ENCODE data around the gene NDUFAF3. TPM values are rescaled to one million over a fixed set of nuclear protein-coding genes. Genes with fewer than 3 reads are reported as not detected.

Gene NDUFAF3
- total RNA-seq, 4 donors from 2014 or later = 8.8 to 96.6 (median 30.3) TPM

- Histone ChIP-seq H3K4me3 (no peak overlapping the region), H3K4me1 (peaks cover 5% of the 10 kb centered on the region in 2 donors), H3K27ac (no peak overlapping the region), H3K36me3 (no peaks in the 10 kb centered on the region), H3K9me3 (no peaks in the 10 kb centered on the region), H3K27me3 (no peaks in the 10 kb centered on the region)
- no peak for DNase-seq
- TF ChIP-seq POLR2A (IDR thresholded peaks at IDR 0.05) = no peak
- no peak for TF ChIP-seq CTCF (IDR thresholded peaks at IDR 0.05)
- intact Hi-C loops (cut with DNase I; ENCODE audit: low total_unique reads) = no loop called here
These were observed 5.7 kb downstream of the NDUFAF3 start for GRCh38 chr3:49027634-49028033.

GRCh38 chr3:49028298-49028672 is 6.4 kb downstream of the NDUFAF3 start:
- Histone ChIP-seq H3K36me3 (no peaks in the 10 kb centered on the region), H3K4me1 (peaks cover 5% of the 10 kb centered on the region in 2 donors), H3K27me3 (no peaks in the 10 kb centered on the region), H3K4me3 (peak overlapping the region in 1 of 2 donors; percentile 72), H3K9me3 (no peaks in the 10 kb centered on the region), H3K27ac (peak overlapping the region; percentile 91 to 97)
- no peak for TF ChIP-seq POLR2A (IDR thresholded peaks at IDR 0.05)
- no peak for TF ChIP-seq CTCF (IDR thresholded peaks at IDR 0.05)
- intact Hi-C loops (cut with DNase I; ENCODE audit: low total_unique reads) = no loop called here
- DNase-seq = no peak

- peak; percentile 92 to 95 for DNase-seq
- H3K36me3 ChIP-seq = no peaks in the 10 kb centered on the region
- intact Hi-C loops (cut with DNase I; ENCODE audit: low total_unique reads) = no loop called here
- peak within 1 kb of the TSS; percentile 72 to 78 for H3K4me3 ChIP-seq
- no peaks in the 10 kb centered on the region for H3K27me3 ChIP-seq
- TF ChIP-seq POLR2A (IDR thresholded peaks at IDR 0.05) (peak; percentile 87 to 99), CTCF (IDR thresholded peaks at IDR 0.05) (peak in 3 of 4 experiments; percentile 28 to 46 (median 28))
- H3K4me1 ChIP-seq = peaks cover 5% of the 10 kb centered on the region in 2 donors
- H3K27ac ChIP-seq = peak within 1 kb of the TSS; percentile 91 to 97
- H3K9me3 ChIP-seq = no peaks in the 10 kb centered on the region
These were observed 7.0 kb downstream of the NDUFAF3 start, which contains the start of gene IMPDH2 for GRCh38 chr3:49028673-49029562. IMPDH2 (minus strand) TSS chr3:49029398; CDS start chr3:49029350, 48 bp downstream.

- no peaks in the 10 kb centered on the region for H3K9me3 ChIP-seq
These were observed 7.6 kb downstream of the NDUFAF3 start for GRCh38 chr3:49029563-49029884.

More at GRCh38 chr3:49029563-49029884, 7.6 kb downstream of the NDUFAF3 start:
- no peak for DNase-seq
- peak overlapping the region; percentile 91 to 97 for H3K27ac ChIP-seq
- no peak for TF ChIP-seq POLR2A (IDR thresholded peaks at IDR 0.05)
- TF ChIP-seq CTCF (IDR thresholded peaks at IDR 0.05) = no peak
- intact Hi-C loops (cut with DNase I; ENCODE audit: low total_unique reads) = no loop called here
- peak overlapping the region; percentile 72 to 78 for H3K4me3 ChIP-seq
- peaks cover 5% of the 10 kb centered on the region in 2 donors for H3K4me1 ChIP-seq
- H3K27me3 ChIP-seq = no peaks in the 10 kb centered on the region
- no peaks in the 10 kb centered on the region for H3K36me3 ChIP-seq
